Measurements from ENCODE around the gene RETREG3.

GRCh38 chr17:42559075-42559474, 50.1 kb downstream of the RETREG3 start:
- TF ChIP-seq, protein P1, sequence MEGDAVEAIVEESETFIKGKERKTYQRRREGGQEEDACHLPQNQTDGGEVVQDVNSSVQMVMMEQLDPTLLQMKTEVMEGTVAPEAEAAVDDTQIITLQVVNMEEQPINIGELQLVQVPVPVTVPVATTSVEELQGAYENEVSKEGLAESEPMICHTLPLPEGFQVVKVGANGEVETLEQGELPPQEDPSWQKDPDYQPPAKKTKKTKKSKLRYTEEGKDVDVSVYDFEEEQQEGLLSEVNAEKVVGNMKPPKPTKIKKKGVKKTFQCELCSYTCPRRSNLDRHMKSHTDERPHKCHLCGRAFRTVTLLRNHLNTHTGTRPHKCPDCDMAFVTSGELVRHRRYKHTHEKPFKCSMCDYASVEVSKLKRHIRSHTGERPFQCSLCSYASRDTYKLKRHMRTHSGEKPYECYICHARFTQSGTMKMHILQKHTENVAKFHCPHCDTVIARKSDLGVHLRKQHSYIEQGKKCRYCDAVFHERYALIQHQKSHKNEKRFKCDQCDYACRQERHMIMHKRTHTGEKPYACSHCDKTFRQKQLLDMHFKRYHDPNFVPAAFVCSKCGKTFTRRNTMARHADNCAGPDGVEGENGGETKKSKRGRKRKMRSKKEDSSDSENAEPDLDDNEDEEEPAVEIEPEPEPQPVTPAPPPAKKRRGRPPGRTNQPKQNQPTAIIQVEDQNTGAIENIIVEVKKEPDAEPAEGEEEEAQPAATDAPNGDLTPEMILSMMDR (conservative IDR thresholded peaks at IDR 0.05; ENCODE audit: low read depth, low read length), result no peak
- TF ChIP-seq RFX5 (IDR thresholded peaks at IDR 0.05; ENCODE audit: low read depth, low read length) (no peak), POLR2A (IDR thresholded peaks at IDR 0.05; ENCODE audit: low read depth, low read length) (no peak), USF2 (IDR thresholded peaks at IDR 0.05; ENCODE audit: low read depth, low read length) (no peak), RCOR1 (IDR thresholded peaks at IDR 0.05; ENCODE audit: insufficient replicate concordance, low read length) (no peak), BHLHE40 (IDR thresholded peaks at IDR 0.05; ENCODE audit: low read depth, low read length) (no peak), MAFK (IDR thresholded peaks at IDR 0.05; ENCODE audit: low read depth, low read length) (no peak)
- TF ChIP-seq, protein P2, sequence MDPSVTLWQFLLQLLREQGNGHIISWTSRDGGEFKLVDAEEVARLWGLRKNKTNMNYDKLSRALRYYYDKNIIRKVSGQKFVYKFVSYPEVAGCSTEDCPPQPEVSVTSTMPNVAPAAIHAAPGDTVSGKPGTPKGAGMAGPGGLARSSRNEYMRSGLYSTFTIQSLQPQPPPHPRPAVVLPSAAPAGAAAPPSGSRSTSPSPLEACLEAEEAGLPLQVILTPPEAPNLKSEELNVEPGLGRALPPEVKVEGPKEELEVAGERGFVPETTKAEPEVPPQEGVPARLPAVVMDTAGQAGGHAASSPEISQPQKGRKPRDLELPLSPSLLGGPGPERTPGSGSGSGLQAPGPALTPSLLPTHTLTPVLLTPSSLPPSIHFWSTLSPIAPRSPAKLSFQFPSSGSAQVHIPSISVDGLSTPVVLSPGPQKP (IDR thresholded peaks at IDR 0.05; ENCODE audit: borderline replicate concordance, low read depth, low read length), result no peak

All from IMR-90 (cell line).